Activated naive CD4-positive, alpha-beta T cell treated with Interleukin-2 at 50 U/mL for 16 hours (primary cell): ENCODE measurements around the gene NPY4R2.
"Not testable (repeated sequence)": the region's sequence is repeated elsewhere in the genome, so short reads cannot be mapped to it uniquely, and the experiment has no call there.

Source experiments
- DNase-seq: peaks from one replicate; pipeline ENCODE4 v3.0.0-alpha.2; 2020

The NPY4R2 gene

GRCh38 chr10:47936772-47937228, 18.3 kb downstream of the NPY4R2 start:
- DNase-seq, result not testable (repeated sequence)

- DNase-seq, result not testable (repeated sequence)
These were observed 19.2 kb downstream of the NPY4R2 start for GRCh38 chr10:47937634-47938033.

- not testable (repeated sequence) for DNase-seq
These were observed 22.4 kb downstream of the NPY4R2 start for GRCh38 chr10:47940821-47941220.

GRCh38 chr10:47941379-47941778, 22.9 kb downstream of the NPY4R2 start:
- DNase-seq, result not testable (repeated sequence)

GRCh38 chr10:47942351-47943019, 24.0 kb downstream of the NPY4R2 start:
- not testable (repeated sequence) for DNase-seq

GRCh38 chr10:47943328-47943727, 24.9 kb downstream of the NPY4R2 start:
- DNase-seq, result not testable (repeated sequence)

- not testable (repeated sequence) for DNase-seq
These were observed 29.0 kb downstream of the NPY4R2 start for GRCh38 chr10:47947424-47947823.

- DNase-seq, result not testable (repeated sequence)
These were observed 38.7 kb downstream of the NPY4R2 start for GRCh38 chr10:47957158-47957557.

GRCh38 chr10:47959677-47960076, 41.2 kb downstream of the NPY4R2 start:
- not testable (repeated sequence) for DNase-seq

GRCh38 chr10:47960699-47961098, 42.2 kb downstream of the NPY4R2 start:
- DNase-seq, result not testable (repeated sequence)

- DNase-seq, result not testable (repeated sequence)
These were observed 44.3 kb downstream of the NPY4R2 start for GRCh38 chr10:47962785-47963184.

GRCh38 chr10:47964280-47965063, 46.0 kb downstream of the NPY4R2 start:
- DNase-seq, result not testable (repeated sequence)

- not testable (repeated sequence) for DNase-seq
These were observed 50.5 kb downstream of the NPY4R2 start for GRCh38 chr10:47968988-47969387.

- not testable (repeated sequence) for DNase-seq
These were observed 51.6 kb downstream of the NPY4R2 start for GRCh38 chr10:47970047-47970446.

- DNase-seq, result not testable (repeated sequence)
These were observed 53.1 kb downstream of the NPY4R2 start for GRCh38 chr10:47971598-47971997.

GRCh38 chr10:47972077-47972476, 53.6 kb downstream of the NPY4R2 start:
- DNase-seq, result not testable (repeated sequence)
